H9 (cell line): Measurements from ENCODE around the gene CNNM2. TPM values are rescaled to one million over a fixed set of nuclear protein-coding genes. Genes with fewer than 3 reads are reported as not detected.

Experiments
- DNase-seq: peaks from one replicate; pipeline ENCODE4 v3.0.0-alpha.2; 2017
- H2AFZ ChIP-seq: one replicate; pipeline ENCODE4 v1.6.1; 2013; ENCODE audit warnings: mild to moderate bottlenecking, low read length, control low read depth, moderate library complexity
- H2AK5ac ChIP-seq: 2 replicates; pipeline ENCODE4 v1.6.1; 2013; ENCODE audit warnings: low read length, control low read depth, mixed read lengths; ENCODE audit not compliant: insufficient read length
- H2BK120ac ChIP-seq: one replicate; pipeline ENCODE4 v1.6.1; 2013; ENCODE audit warnings: low read depth, mild to moderate bottlenecking, low read length, control low read depth, inconsistent platforms; ENCODE audit not compliant: poor library complexity, severe bottlenecking
- H2BK12ac ChIP-seq: 2 replicates; pipeline ENCODE4 v1.6.1; 2013; ENCODE audit warnings: low read length, control low read depth, mixed read lengths, low read depth; ENCODE audit not compliant: insufficient read length
- H2BK15ac ChIP-seq: 2 replicates; pipeline ENCODE4 v1.6.1; 2013; ENCODE audit warnings: low read depth, low read length, control low read depth
- H2BK20ac ChIP-seq: one replicate; pipeline ENCODE4 v1.6.1; 2013; ENCODE audit warnings: low read depth, mild to moderate bottlenecking, low read length, control low read depth, inconsistent platforms; ENCODE audit not compliant: poor library complexity, severe bottlenecking
- H2BK5ac ChIP-seq: 2 replicates; pipeline ENCODE4 v1.6.1; 2013; ENCODE audit warnings: low read length, control low read depth, mixed read lengths; ENCODE audit not compliant: insufficient read length
- H3K14ac ChIP-seq: 2 replicates; pipeline ENCODE4 v1.6.1; 2013; ENCODE audit warnings: low read length, control low read depth; ENCODE audit not compliant: insufficient read depth
- H3K18ac ChIP-seq: 2 replicates; pipeline ENCODE4 v1.6.1; 2013; ENCODE audit warnings: low read depth, mild to moderate bottlenecking, mixed read lengths, low read length, control low read depth; ENCODE audit not compliant: insufficient read length
- H3K23ac ChIP-seq: 2 replicates; pipeline ENCODE4 v1.6.1; 2013; ENCODE audit warnings: low read length, control low read depth, mixed read lengths, low read depth; ENCODE audit not compliant: insufficient read length
- H3K23me2 ChIP-seq: 2 replicates; pipeline ENCODE4 v1.6.1; 2013; ENCODE audit warnings: low read depth, mild to moderate bottlenecking, mixed read lengths, low read length, control low read depth; ENCODE audit not compliant: insufficient read length, poor library complexity, severe bottlenecking
- H3K27ac ChIP-seq: 2 replicates; pipeline ENCODE4 v1.5.1; 2013; ENCODE audit warnings: low read length, control low read depth, mixed read lengths, low read depth; ENCODE audit not compliant: insufficient read length
- H3K27me3 ChIP-seq: 2 replicates; pipeline ENCODE4 v1.6.1; 2013; ENCODE audit warnings: low read length, control low read depth, inconsistent platforms; ENCODE audit not compliant: insufficient read depth
- H3K4ac ChIP-seq: 2 replicates; pipeline ENCODE4 v1.6.1; 2013; ENCODE audit warnings: low read depth, mild to moderate bottlenecking, control low read depth, inconsistent platforms, low read length, moderate library complexity
- H3K4me1 ChIP-seq: 2 replicates; pipeline ENCODE4 v1.6.1; 2013; ENCODE audit warnings: low read length, control low read depth, inconsistent platforms; ENCODE audit not compliant: insufficient read depth
- H3K4me2 ChIP-seq: 2 replicates; pipeline ENCODE4 v1.6.1; 2013; ENCODE audit warnings: low read length, control low read depth, mixed read lengths; ENCODE audit not compliant: insufficient read length, insufficient read depth
- H3K56ac ChIP-seq: 2 replicates; pipeline ENCODE4 v1.6.1; 2013; ENCODE audit warnings: low read depth, mild to moderate bottlenecking, mixed read lengths, low read length, control low read depth; ENCODE audit not compliant: insufficient read length
- H3K79me1 ChIP-seq: 2 replicates; pipeline ENCODE4 v1.6.1; 2013; ENCODE audit warnings: low read depth, mild to moderate bottlenecking, moderate library complexity, low read length, control low read depth, inconsistent platforms; ENCODE audit not compliant: insufficient read depth, poor library complexity, severe bottlenecking
- H3K79me2 ChIP-seq: 2 replicates; pipeline ENCODE4 v1.6.1; 2013; ENCODE audit warnings: low read length, control low read depth, inconsistent platforms; ENCODE audit not compliant: insufficient read depth
- H3K9ac ChIP-seq: 2 replicates; pipeline ENCODE4 v1.6.1; 2013; ENCODE audit warnings: low read length, control low read depth, mixed read lengths; ENCODE audit not compliant: insufficient read length; ENCODE audit errors: extremely low read depth
- H3K9me3 ChIP-seq: one replicate; pipeline ENCODE4 v1.6.1; 2013; ENCODE audit warnings: low read depth, low read length, inconsistent platforms; ENCODE audit not compliant: control insufficient read depth
- H3T11ph ChIP-seq: one replicate; pipeline ENCODE4 v1.6.1; 2013; ENCODE audit warnings: mild to moderate bottlenecking, low read length, control low read depth, inconsistent platforms
- H4K20me1 ChIP-seq: one replicate; pipeline ENCODE4 v1.6.1; 2013; ENCODE audit not compliant: control insufficient read depth, insufficient read length, insufficient read depth
- H4K5ac ChIP-seq: 2 replicates; pipeline ENCODE4 v1.6.1; 2013; ENCODE audit warnings: low read depth, mild to moderate bottlenecking, mixed read lengths, low read length, control low read depth; ENCODE audit not compliant: insufficient read length
- H4K8ac ChIP-seq: replicated peaks from 2 replicates; pipeline ENCODE4 v1.6.1; 2013; ENCODE audit warnings: low read length, control low read depth, mixed read lengths, low read depth; ENCODE audit not compliant: insufficient read length
- H4K91ac ChIP-seq: 2 replicates; pipeline ENCODE4 v1.6.1; 2013; ENCODE audit warnings: low read depth, mild to moderate bottlenecking, moderate library complexity, mixed read lengths, low read length, control low read depth; ENCODE audit not compliant: insufficient read length
- H3K27ac Mint-ChIP-seq, 3 experiments: 2 replicates in 2 of 3; 3 replicates in 1 of 3; pipeline ENCODE4 v1.8.0; 2020 to 2021; ENCODE audit warnings: mixed read lengths in 3 of 3, mild to moderate bottlenecking in 1 of 3, moderate library complexity in 1 of 3
- H3K27me3 Mint-ChIP-seq: 2 replicates; pipeline ENCODE4 v1.8.0; 2021; ENCODE audit warnings: low read depth, mild to moderate bottlenecking, moderate library complexity, mixed read lengths
- H3K36me3 Mint-ChIP-seq, 3 experiments: 2 replicates in 2 of 3; 3 replicates in 1 of 3; pipeline ENCODE4 v1.8.0; 2020 to 2021; ENCODE audit warnings: low read depth in 3 of 3, mixed read lengths in 3 of 3; ENCODE audit not compliant: insufficient read depth in 1 of 3
- H3K4me1 Mint-ChIP-seq, 2 experiments: 2 replicates each; pipeline ENCODE4 v1.8.0; 2020; ENCODE audit warnings: mixed read lengths in 2 of 2
- H3K4me3 Mint-ChIP-seq, 2 experiments: 2 replicates in 1 of 2; 3 replicates in 1 of 2; pipeline ENCODE4 v1.8.0; 2020 to 2021; ENCODE audit warnings: mild to moderate bottlenecking in 2 of 2, mixed read lengths in 2 of 2, moderate library complexity in 1 of 2
- H3K9me3 Mint-ChIP-seq, 2 experiments: 2 replicates in 1 of 2; 3 replicates in 1 of 2; pipeline ENCODE4 v1.8.0; 2020; ENCODE audit warnings: mild to moderate bottlenecking in 2 of 2, mixed read lengths in 2 of 2, moderate library complexity in 1 of 2
- CTCF ChIP-seq: fragments of 200-600 bp; sonication (generic); conservative IDR thresholded peaks from 3 replicates; pipeline ENCODE4 v1.8.0; 2021; ENCODE audit warnings: antibody characterized with exemption, mild to moderate bottlenecking
- WGBS: extraction: QIAGEN DNeasy Blood & Tissue Kit; methylation state at CpG from one replicate; pipeline ENCODE4 v1.1.7; 2013; ENCODE audit warnings: missing lambda C conversion rate, low lambda C conversion rate, mixed read lengths; ENCODE audit not compliant: insufficient read length; ENCODE audit errors: extremely low coverage; 5-methylcytosine and 5-hydroxymethylcytosine counted together
- long read RNA-seq: library from polyadenylated mRNA; unstranded; transcript quantifications from one replicate; pipeline ENCODE4 v2.0.0, GENCODE V29; 2020
- total RNA-seq: library from RNA; stranded (reverse); gene quantifications from 2 replicates; pipeline ENCODE4 v1.2.1, GENCODE V29; 2021

Gene CNNM2
- total RNA-seq: 17.0 and 17.5 TPM in 2 replicates
- long read RNA-seq, full-length matches to known transcripts: 1 of 8 reads
- long read RNA-seq, partial matches to known transcripts: 1 of 8 reads
- long read RNA-seq, other reads (novel, unspliced or antisense): 6 of 8 reads

GRCh38 chr10:102917962-102918816 lies at the start of gene CNNM2:
Gene CNNM2 (plus strand): TSS chr10:102918294. CDS start chr10:102918481, 187 bp downstream.
- H3K27me3 Mint-ChIP-seq: peaks cover 26% of the 10 kb centered on the region
- H3K4me1 Mint-ChIP-seq: peaks cover 37 to 47% of the 10 kb centered on the region in 2 experiments
- H2BK20ac ChIP-seq: no peak within 1 kb of the TSS
- H4K20me1 ChIP-seq: no peaks in the 10 kb centered on the region
- H3K4me2 ChIP-seq: peak within 1 kb of the TSS; percentile 82
- peaks cover 0 to 14% (median 4%) of the 10 kb centered on the region in 3 experiments; a peak in 1 of 7 replicates for H3K36me3 Mint-ChIP-seq
- H3K23me2 ChIP-seq: peaks cover 21% of the 10 kb centered on the region
- H2BK5ac ChIP-seq: no peak within 1 kb of the TSS
- WGBS: no CpG with 5 or more reads among the region's 80 CpGs
- peaks cover 6% of the 10 kb centered on the region; the same call in 1 of the 2 replicates for H3K27me3 ChIP-seq
- peak within 1 kb of the TSS; percentile 75 for H2BK120ac ChIP-seq
- no peaks in the 10 kb centered on the region; a peak in 1 of 5 replicates for H3K9me3 Mint-ChIP-seq
- no peaks in the 10 kb centered on the region for H3K9me3 ChIP-seq
- H3K79me2 ChIP-seq: no peaks in the 10 kb centered on the region
- no peak within 1 kb of the TSS for H4K91ac ChIP-seq
- no peaks in the 10 kb centered on the region for H3K79me1 ChIP-seq
- no peak within 1 kb of the TSS for H3T11ph ChIP-seq
- no peak within 1 kb of the TSS for H4K5ac ChIP-seq
- DNase-seq: peak; percentile 100
- peak within 1 kb of the TSS; percentile 91 to 98 (median 96); a peak in 6 of 7 replicates for H3K27ac Mint-ChIP-seq
- H2AK5ac ChIP-seq: no peak within 1 kb of the TSS
- H3K4ac ChIP-seq: no peak within 1 kb of the TSS
- H3K4me1 ChIP-seq: no peaks in the 10 kb centered on the region; the same call in 1 of the 2 replicates
- peak within 1 kb of the TSS; percentile 73 for H3K9ac ChIP-seq
- H3K56ac ChIP-seq: no peak within 1 kb of the TSS
- H3K27ac ChIP-seq: no peak within 1 kb of the TSS
- H3K14ac ChIP-seq: peak within 1 kb of the TSS; percentile 91
- H3K4me3 Mint-ChIP-seq: peak within 1 kb of the TSS; percentile 92 to 93
- no peak within 1 kb of the TSS for H4K8ac ChIP-seq
- TF ChIP-seq CTCF: no peak; the same call in 2 of the 3 replicates
- no peak within 1 kb of the TSS for H3K23ac ChIP-seq
- H3K18ac ChIP-seq: peak within 1 kb of the TSS; percentile 93
- H2BK12ac ChIP-seq: no peak within 1 kb of the TSS
- peak within 1 kb of the TSS; percentile 79 for H2AFZ ChIP-seq
- no peak within 1 kb of the TSS for H2BK15ac ChIP-seq
